Peyer's patch (tissue), 4 donors: Measurements from ENCODE around the gene CNTRL. TPM values are rescaled to one million over a fixed set of nuclear protein-coding genes. Genes with fewer than 3 reads are reported as not detected.
A peak's percentile ranks its signal among the peaks of the same experiment; 100 is the strongest.

Experiments
- DNase-seq, 3 donors: peaks; one replicate each; pipeline ENCODE4 v3.0.0-alpha.2; 2017 to 2019
- H3K27ac ChIP-seq, 4 donors: fragments of 200-600 bp; sonication (generic); one replicate each; pipeline ENCODE4 v1.5.1; 2016 to 2019
- H3K27me3 ChIP-seq, 2 donors: fragments of 200-600 bp; sonication (generic); one replicate each; pipeline ENCODE4 v1.5.1; 2019
- H3K36me3 ChIP-seq, 3 donors: fragments of 200-600 bp; sonication (generic); one replicate each; pipeline ENCODE4 v1.5.1; 2016 to 2019
- H3K4me1 ChIP-seq, 4 donors: fragments of 200-600 bp; sonication (generic); one replicate each; pipeline ENCODE4 v1.5.1; 2016 to 2019
- H3K4me3 ChIP-seq, 4 donors: fragments of 200-600 bp; sonication (generic); 1 replicate in 3 of 4; 2 replicates in 1 of 4; pipeline ENCODE4 v1.5.1; 2016 to 2019; ENCODE audit warnings: mild to moderate bottlenecking in 1 of 4
- H3K9me3 ChIP-seq, 4 donors: fragments of 200-600 bp; sonication (generic); one replicate each; pipeline ENCODE4 v1.5.1; 2016 to 2019; ENCODE audit warnings: mild to moderate bottlenecking in 1 of 4
- CTCF ChIP-seq, 6 experiments: fragments of 450-650 bp in 4 of 6; fragments of 200-600 bp in 2 of 6; sonication (generic) in 1 of 6; IDR thresholded peaks; one replicate each; pipeline ENCODE4 v1.5.1; 2017 to 2019; ENCODE audit warnings: antibody characterized with exemption in 6 of 6, mild to moderate bottlenecking in 3 of 6, moderate library complexity in 1 of 6
- POLR2A ChIP-seq, 2 donors: fragments of 450-650 bp; IDR thresholded peaks; one replicate each; pipeline ENCODE4 v1.5.1; 2017; ENCODE audit warnings: antibody characterized with exemption in 2 of 2, mild to moderate bottlenecking in 2 of 2, moderate library complexity in 2 of 2
- total RNA-seq, 4 donors: library from RNA; depleted of rRNA; stranded (reverse); fragments of >200 nt; gene quantifications; one replicate each; pipeline ENCODE4 v1.1.0, GENCODE V29; 2016

The CNTRL gene
- total RNA-seq, 4 donors from 2014 or later, result 5.1 to 113 (median 13.7) TPM

- Histone ChIP-seq H3K9me3 (no peaks in the 10 kb centered on the region), H3K4me1 (peaks cover 0 to 75% (median 25%) of the 10 kb centered on the region in 4 donors), H3K36me3 (no peaks in the 10 kb centered on the region), H3K27ac (no peak overlapping the region), H3K27me3 (no peaks in the 10 kb centered on the region), H3K4me3 (no peak overlapping the region)
- DNase-seq, result no peak
- no peak for TF ChIP-seq POLR2A (IDR thresholded peaks at IDR 0.05)
- TF ChIP-seq CTCF (IDR thresholded peaks at IDR 0.05), result no peak
Measured at GRCh38 chr9:121194730-121195129, 120.0 kb downstream of the CNTRL start.

GRCh38 chr9:121196389-121196788 is 121.6 kb downstream of the CNTRL start:
- Histone ChIP-seq H3K4me1 (peaks cover 0 to 86% (median 24%) of the 10 kb centered on the region in 4 donors), H3K36me3 (no peaks in the 10 kb centered on the region), H3K27me3 (no peaks in the 10 kb centered on the region), H3K27ac (no peak overlapping the region), H3K9me3 (no peaks in the 10 kb centered on the region), H3K4me3 (no peak overlapping the region)
- TF ChIP-seq CTCF (IDR thresholded peaks at IDR 0.05) (no peak), POLR2A (IDR thresholded peaks at IDR 0.05) (no peak)
- no peak for DNase-seq

- no peak for TF ChIP-seq POLR2A (IDR thresholded peaks at IDR 0.05)
- peak in 1 of 6 experiments; percentile 35 for TF ChIP-seq CTCF (IDR thresholded peaks at IDR 0.05)
- Histone ChIP-seq H3K9me3 (no peaks in the 10 kb centered on the region), H3K4me1 (peaks cover 0 to 84% (median 24%) of the 10 kb centered on the region in 4 donors), H3K27me3 (no peaks in the 10 kb centered on the region), H3K27ac (no peak overlapping the region), H3K36me3 (no peaks in the 10 kb centered on the region), H3K4me3 (no peak overlapping the region)
- DNase-seq, result no peak
Measured at GRCh38 chr9:121197132-121197531, 122.4 kb downstream of the CNTRL start.

GRCh38 chr9:121198512-121199042 is 123.8 kb downstream of the CNTRL start:
- peaks cover 0 to 70% (median 19%) of the 10 kb centered on the region in 4 donors for H3K4me1 ChIP-seq
- TF ChIP-seq POLR2A (IDR thresholded peaks at IDR 0.05), result no peak
- TF ChIP-seq CTCF (IDR thresholded peaks at IDR 0.05), result no peak
- no peaks in the 10 kb centered on the region for H3K36me3 ChIP-seq
- DNase-seq, result no peak
- H3K4me3 ChIP-seq, result peak overlapping the region in 1 of 4 donors; percentile 91
- no peak overlapping the region for H3K27ac ChIP-seq
- H3K9me3 ChIP-seq, result no peaks in the 10 kb centered on the region
- H3K27me3 ChIP-seq, result no peaks in the 10 kb centered on the region

- Histone ChIP-seq H3K27ac (peak overlapping the region in 3 of 4 donors; percentile 94 to 98 (median 95)), H3K27me3 (no peaks in the 10 kb centered on the region), H3K4me1 (peaks cover 0 to 57% (median 19%) of the 10 kb centered on the region in 4 donors), H3K36me3 (no peaks in the 10 kb centered on the region), H3K4me3 (peak overlapping the region; percentile 89 to 94 (median 92)), H3K9me3 (no peaks in the 10 kb centered on the region)
- TF ChIP-seq CTCF (IDR thresholded peaks at IDR 0.05) (no peak), POLR2A (IDR thresholded peaks at IDR 0.05) (no peak)
- DNase-seq, result no peak
Measured at GRCh38 chr9:121199921-121200320, 125.2 kb downstream of the CNTRL start.
